ENCODE results near the gene CARM1.

The CARM1 gene

DNA sequence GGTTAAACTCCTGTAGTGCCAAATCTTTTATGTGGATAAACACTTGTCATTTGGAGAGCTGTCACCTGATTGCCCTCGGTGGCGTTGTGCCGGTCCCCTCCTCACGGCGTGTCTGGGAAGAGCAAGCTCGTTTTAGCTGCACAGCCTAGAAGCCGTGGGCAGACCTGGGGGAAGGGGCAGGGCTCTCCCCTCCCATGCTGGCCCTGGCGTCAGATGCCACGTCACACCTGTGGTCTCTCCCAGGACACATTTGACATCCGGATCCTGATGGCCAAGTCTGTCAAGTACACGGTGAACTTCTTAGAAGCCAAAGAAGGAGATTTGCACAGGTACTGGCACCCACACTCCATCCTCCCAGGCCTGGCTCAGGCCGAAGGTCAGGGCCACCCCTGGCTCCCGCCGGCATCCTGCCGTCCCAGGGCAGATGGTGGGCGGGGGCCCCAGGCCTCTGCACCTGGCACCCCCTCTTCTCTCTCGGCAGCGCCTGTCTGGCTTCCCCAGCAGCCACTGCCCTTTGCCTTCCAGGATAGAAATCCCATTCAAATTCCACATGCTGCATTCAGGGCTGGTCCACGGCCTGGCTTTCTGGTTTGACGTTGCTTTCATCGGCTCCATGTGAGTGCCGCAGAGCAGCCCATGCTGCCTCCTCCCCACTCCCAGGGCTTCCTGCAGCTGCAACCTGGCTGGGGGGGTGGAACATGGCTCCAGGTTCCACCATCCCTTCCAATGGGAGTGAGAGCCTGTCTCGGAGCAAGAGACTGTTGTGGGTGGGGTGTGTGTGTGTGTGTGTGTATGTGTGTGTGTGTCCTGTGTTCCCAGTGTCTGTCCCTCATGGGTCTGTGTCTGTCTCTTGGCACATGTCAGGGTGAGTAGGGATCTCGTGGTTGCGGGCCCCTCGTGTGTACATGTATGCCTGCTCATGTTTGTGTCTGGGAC is 48.3 kb downstream of the CARM1 start:
- no peak overlapping the region for H3K4me3 ChIP-seq (ENCODE audit: low read depth, low read length)
- no peak for DNase-seq (ENCODE audit: low read depth)
- no peak for TF ChIP-seq CTCF (IDR thresholded peaks at IDR 0.05; ENCODE audit: low read depth, low read length, missing control alignments)

DNA sequence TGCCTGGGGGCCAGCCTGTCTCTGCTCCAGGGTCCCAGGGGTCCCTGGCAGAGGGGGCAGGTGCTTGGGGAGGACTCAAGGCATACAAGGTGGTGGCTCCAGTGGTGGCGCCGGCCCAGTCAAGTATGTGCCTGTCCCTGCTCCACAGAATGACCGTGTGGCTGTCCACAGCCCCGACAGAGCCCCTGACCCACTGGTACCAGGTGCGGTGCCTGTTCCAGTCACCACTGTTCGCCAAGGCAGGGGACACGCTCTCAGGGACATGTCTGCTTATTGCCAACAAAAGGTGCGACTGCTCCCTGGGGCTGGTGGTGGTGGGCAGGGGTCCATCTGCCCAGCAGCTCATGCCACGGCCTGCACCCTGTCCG is 48.9 kb downstream of the CARM1 start:
- DNase-seq (ENCODE audit: low read depth), result no peak
- TF ChIP-seq CTCF (IDR thresholded peaks at IDR 0.05; ENCODE audit: low read depth, low read length, missing control alignments), result no peak
- H3K4me3 ChIP-seq (ENCODE audit: low read depth, low read length), result no peak overlapping the region

DNA sequence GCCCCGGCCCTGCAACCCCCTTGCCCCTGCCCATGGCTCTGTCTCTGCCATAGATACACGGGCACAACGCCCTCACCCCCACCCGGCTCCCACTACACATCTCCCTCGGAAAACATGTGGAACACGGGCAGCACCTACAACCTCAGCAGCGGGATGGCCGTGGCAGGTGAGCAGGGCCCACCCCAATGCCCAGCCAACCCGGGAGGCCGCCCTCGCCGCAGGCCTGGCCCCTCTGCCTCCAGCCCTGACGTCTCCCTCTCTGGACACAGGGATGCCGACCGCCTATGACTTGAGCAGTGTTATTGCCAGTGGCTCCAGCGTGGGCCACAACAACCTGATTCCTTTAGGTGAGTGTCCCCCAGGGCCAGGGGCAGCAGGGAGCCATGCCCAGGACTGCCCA is 49.4 kb downstream of the CARM1 start:
- no peak overlapping the region for H3K4me3 ChIP-seq (ENCODE audit: low read depth, low read length)
- TF ChIP-seq CTCF (IDR thresholded peaks at IDR 0.05; ENCODE audit: low read depth, low read length, missing control alignments), result no peak
- no peak for DNase-seq (ENCODE audit: low read depth)

GRCh38 chr19:10921199-10921909 is 50.0 kb downstream of the CARM1 start:
- no peak overlapping the region for H3K4me3 ChIP-seq (ENCODE audit: low read depth, low read length)
- DNase-seq (ENCODE audit: low read depth), result no peak
- TF ChIP-seq CTCF (IDR thresholded peaks at IDR 0.05; ENCODE audit: low read depth, low read length, missing control alignments), result no peak

DNA sequence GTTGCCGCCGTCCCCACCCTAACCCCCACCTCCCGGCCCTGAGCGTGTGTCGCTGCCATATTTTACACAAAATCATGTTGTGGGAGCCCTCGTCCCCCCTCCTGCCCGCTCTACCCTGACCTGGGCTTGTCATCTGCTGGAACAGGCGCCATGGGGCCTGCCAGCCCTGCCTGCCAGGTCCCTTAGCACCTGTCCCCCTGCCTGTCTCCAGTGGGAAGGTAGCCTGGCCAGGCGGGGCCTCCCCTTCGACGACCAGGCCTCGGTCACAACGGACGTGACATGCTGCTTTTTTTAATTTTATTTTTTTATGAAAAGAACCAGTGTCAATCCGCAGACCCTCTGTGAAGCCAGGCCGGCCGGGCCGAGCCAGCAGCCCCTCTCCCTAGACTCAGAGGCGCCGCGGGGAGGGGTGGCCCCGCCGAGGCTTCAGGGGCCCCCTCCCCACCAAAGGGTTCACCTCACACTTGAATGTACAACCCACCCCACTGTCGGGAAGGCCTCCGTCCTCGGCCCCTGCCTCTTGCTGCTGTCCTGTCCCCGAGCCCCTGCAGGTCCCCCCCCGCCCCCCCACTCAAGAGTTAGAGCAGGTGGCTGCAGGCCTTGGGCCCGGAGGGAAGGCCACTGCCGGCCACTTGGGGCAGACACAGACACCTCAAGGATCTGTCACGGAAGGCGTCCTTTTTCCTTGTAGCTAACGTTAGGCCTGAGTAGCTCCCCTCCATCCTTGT is 50.7 kb downstream of the CARM1 start:
- no peak overlapping the region for H3K4me3 ChIP-seq (ENCODE audit: low read depth, low read length)
- no peak for DNase-seq (ENCODE audit: low read depth)
- TF ChIP-seq CTCF (IDR thresholded peaks at IDR 0.05; ENCODE audit: low read depth, low read length, missing control alignments), result no peak

GRCh38 chr19:10922638-10923014 is 51.3 kb downstream of the CARM1 start:
- H3K4me3 ChIP-seq (ENCODE audit: low read depth, low read length), result no peak overlapping the region
- DNase-seq (ENCODE audit: low read depth), result no peak
- TF ChIP-seq CTCF (IDR thresholded peaks at IDR 0.05; ENCODE audit: low read depth, low read length, missing control alignments), result no peak

All from GM12864 (cell line).